ENCODE results near the gene ARHGEF17. TPM values are rescaled to one million over a fixed set of nuclear protein-coding genes. Genes with fewer than 3 reads are reported as not detected.

ARHGEF17 gene
- total RNA-seq, 1 donor: 0.31 TPM

DNA sequence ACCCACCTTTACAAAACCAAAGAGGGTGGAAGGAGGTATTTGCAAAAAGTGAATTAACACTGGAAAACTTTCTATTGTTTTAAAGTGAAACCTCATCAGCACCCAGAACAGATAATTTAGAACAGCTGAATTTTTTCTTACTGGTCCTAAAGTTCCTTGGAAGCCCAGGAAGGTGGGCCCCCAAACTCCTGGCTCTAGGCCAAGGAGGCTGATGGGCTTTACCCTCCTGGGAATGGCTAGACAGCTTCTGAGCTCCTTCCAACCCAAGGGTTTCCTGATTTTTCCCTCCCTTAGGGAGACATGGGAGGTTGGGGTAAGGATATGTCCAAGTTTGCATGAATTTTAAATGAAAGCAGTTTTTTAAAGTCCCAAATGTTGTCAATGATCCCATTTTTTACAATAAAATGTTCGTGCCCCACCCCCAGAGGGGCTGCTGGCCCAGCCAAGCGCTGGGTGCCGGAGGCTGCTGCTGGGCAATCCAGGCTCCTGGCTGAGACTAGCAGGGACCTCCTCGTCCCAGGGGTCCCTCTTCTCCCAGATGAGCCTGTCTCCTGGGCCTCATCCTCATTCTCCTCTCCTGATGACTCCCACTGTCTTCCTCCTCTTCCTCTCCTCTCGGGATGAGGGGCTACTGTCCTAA lies 96.5 kb downstream of the ARHGEF17 start:
- no peaks in the 10 kb centered on the region for H3K27me3 ChIP-seq (ENCODE audit: insufficient read depth, low read length)
- H3K4me1 ChIP-seq (ENCODE audit: insufficient read depth, low read length): peaks cover 24% of the 10 kb centered on the region
- no peaks in the 10 kb centered on the region for H3K9me3 ChIP-seq (ENCODE audit: low read depth, low read length)
- no peak overlapping the region for H3K4me3 ChIP-seq (ENCODE audit: low read length)

- H3K27me3 ChIP-seq (ENCODE audit: insufficient read depth, low read length): no peaks in the 10 kb centered on the region
- peaks cover 24% of the 10 kb centered on the region for H3K4me1 ChIP-seq (ENCODE audit: insufficient read depth, low read length)
- H3K4me3 ChIP-seq (ENCODE audit: low read length): no peak overlapping the region
- no peaks in the 10 kb centered on the region for H3K9me3 ChIP-seq (ENCODE audit: low read depth, low read length)
Observed at GRCh38 chr11:73405146-73405510, 97.1 kb downstream of the ARHGEF17 start.

- Histone ChIP-seq H3K27me3 (ENCODE audit: insufficient read depth, low read length) (no peaks in the 10 kb centered on the region), H3K9me3 (ENCODE audit: low read depth, low read length) (no peaks in the 10 kb centered on the region)
Observed at GRCh38 chr11:73406131-73406530, 98.1 kb downstream of the ARHGEF17 start.

DNA sequence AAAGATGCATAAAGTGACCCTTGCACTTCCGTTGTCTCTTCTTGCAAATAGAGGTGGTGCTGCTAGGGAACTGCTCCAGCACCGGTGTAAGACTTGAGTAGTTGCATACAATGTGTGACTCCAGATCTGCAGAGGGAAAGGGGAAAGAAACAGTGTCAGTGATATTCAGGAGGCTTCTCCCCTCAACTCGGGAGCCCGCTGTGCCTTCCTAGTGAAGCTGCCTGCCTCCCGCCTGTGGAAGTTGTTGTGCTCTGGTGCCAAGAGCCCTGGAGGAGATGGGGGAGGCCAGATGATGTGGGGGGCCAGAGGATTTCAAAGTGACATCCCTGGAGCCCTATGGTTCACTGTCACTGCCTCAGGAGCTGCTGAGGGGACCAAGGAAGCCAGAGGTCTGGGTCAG lies 98.5 kb downstream of the ARHGEF17 start:
- Histone ChIP-seq H3K27me3 (ENCODE audit: insufficient read depth, low read length) (no peaks in the 10 kb centered on the region), H3K4me3 (ENCODE audit: low read length) (no peak overlapping the region), H3K9me3 (ENCODE audit: low read depth, low read length) (no peaks in the 10 kb centered on the region), H3K4me1 (ENCODE audit: insufficient read depth, low read length) (peaks cover 27% of the 10 kb centered on the region)

More at GRCh38 chr11:73406131-73406530, 98.1 kb downstream of the ARHGEF17 start:
- Histone ChIP-seq H3K4me1 (ENCODE audit: insufficient read depth, low read length) (peaks cover 27% of the 10 kb centered on the region), H3K4me3 (ENCODE audit: low read length) (no peak overlapping the region)

- H3K9me3 ChIP-seq (ENCODE audit: low read depth, low read length): no peaks in the 10 kb centered on the region
- H3K4me1 ChIP-seq (ENCODE audit: insufficient read depth, low read length): peaks cover 39% of the 10 kb centered on the region
- H3K27me3 ChIP-seq (ENCODE audit: insufficient read depth, low read length): no peaks in the 10 kb centered on the region
- H3K4me3 ChIP-seq (ENCODE audit: low read length): no peak overlapping the region
Observed at GRCh38 chr11:73409431-73409830, 101.4 kb downstream of the ARHGEF17 start.

- no peak overlapping the region for H3K4me3 ChIP-seq (ENCODE audit: low read length)
- no peaks in the 10 kb centered on the region for H3K9me3 ChIP-seq (ENCODE audit: low read depth, low read length)
- H3K4me1 ChIP-seq (ENCODE audit: insufficient read depth, low read length): peaks cover 43% of the 10 kb centered on the region
Observed at GRCh38 chr11:73410627-73411026, 102.6 kb downstream of the ARHGEF17 start.

DNA sequence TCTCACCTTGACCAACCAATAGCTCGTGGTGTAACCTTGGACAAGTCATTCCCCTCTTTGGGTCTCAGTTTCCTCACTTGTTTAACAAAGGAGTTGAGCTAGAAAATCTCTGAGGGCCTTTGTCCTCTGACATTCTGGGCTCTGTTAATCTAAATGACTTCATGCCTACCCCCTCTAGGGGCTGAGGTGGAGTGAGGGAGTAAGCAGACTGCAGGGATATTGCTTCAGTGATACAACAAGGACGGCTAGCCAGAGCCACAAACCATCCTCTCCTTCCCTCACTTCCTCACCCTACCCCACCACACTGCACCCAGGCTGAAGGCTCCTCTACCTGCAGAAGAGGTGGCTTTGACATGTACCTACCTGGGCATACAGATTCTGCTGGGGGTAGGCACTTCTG lies 103.0 kb downstream of the ARHGEF17 start:
- Histone ChIP-seq H3K9me3 (ENCODE audit: low read depth, low read length) (no peaks in the 10 kb centered on the region), H3K4me3 (ENCODE audit: low read length) (no peak overlapping the region), H3K4me1 (ENCODE audit: insufficient read depth, low read length) (peaks cover 42% of the 10 kb centered on the region), H3K27me3 (ENCODE audit: insufficient read depth, low read length) (no peaks in the 10 kb centered on the region)

More at GRCh38 chr11:73410627-73411026, 102.6 kb downstream of the ARHGEF17 start:
- no peaks in the 10 kb centered on the region for H3K27me3 ChIP-seq (ENCODE audit: insufficient read depth, low read length)

- no peaks in the 10 kb centered on the region for H3K27me3 ChIP-seq (ENCODE audit: insufficient read depth, low read length)
- peaks cover 42% of the 10 kb centered on the region for H3K4me1 ChIP-seq (ENCODE audit: insufficient read depth, low read length)
- H3K4me3 ChIP-seq (ENCODE audit: low read length): no peak overlapping the region
- no peaks in the 10 kb centered on the region for H3K9me3 ChIP-seq (ENCODE audit: low read depth, low read length)
Observed at GRCh38 chr11:73412308-73412707, 104.2 kb downstream of the ARHGEF17 start.

GRCh38 chr11:73413256-73413655 lies 105.2 kb downstream of the ARHGEF17 start:
- H3K9me3 ChIP-seq (ENCODE audit: low read depth, low read length): no peaks in the 10 kb centered on the region
- H3K4me1 ChIP-seq (ENCODE audit: insufficient read depth, low read length): peaks cover 42% of the 10 kb centered on the region
- H3K4me3 ChIP-seq (ENCODE audit: low read length): no peak overlapping the region
- H3K27me3 ChIP-seq (ENCODE audit: insufficient read depth, low read length): no peaks in the 10 kb centered on the region

GRCh38 chr11:73414977-73415651 lies 107.0 kb downstream of the ARHGEF17 start:
- H3K9me3 ChIP-seq (ENCODE audit: low read depth, low read length): no peaks in the 10 kb centered on the region
- peaks cover 37% of the 10 kb centered on the region for H3K4me1 ChIP-seq (ENCODE audit: insufficient read depth, low read length)
- H3K27me3 ChIP-seq (ENCODE audit: insufficient read depth, low read length): no peaks in the 10 kb centered on the region
- H3K4me3 ChIP-seq (ENCODE audit: low read length): no peak overlapping the region

GRCh38 chr11:73415854-73416615 lies 108.0 kb downstream of the ARHGEF17 start:
- H3K9me3 ChIP-seq (ENCODE audit: low read depth, low read length): no peaks in the 10 kb centered on the region
- no peak overlapping the region for H3K4me3 ChIP-seq (ENCODE audit: low read length)
- H3K27me3 ChIP-seq (ENCODE audit: insufficient read depth, low read length): no peaks in the 10 kb centered on the region
- H3K4me1 ChIP-seq (ENCODE audit: insufficient read depth, low read length): peaks cover 34% of the 10 kb centered on the region

DNA sequence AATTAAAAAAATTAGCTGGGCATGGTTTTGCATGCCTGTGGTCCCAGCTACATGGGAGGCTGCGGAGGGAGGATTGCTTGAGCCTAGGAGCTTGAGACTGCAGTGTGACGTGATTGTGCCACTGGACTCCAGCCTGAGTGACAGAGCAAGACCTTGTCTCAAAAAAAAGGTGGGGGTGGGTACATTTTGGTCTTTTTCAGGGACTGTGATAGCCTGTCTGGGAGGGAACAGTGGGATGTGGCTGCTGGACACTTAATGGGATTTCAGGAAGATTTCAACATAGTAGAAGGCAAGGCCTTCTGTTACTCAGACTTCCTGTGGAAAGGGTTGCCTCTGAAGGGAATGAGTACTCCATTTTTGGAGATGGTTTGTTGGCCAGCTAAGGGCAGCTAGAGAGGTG lies 108.7 kb downstream of the ARHGEF17 start:
- H3K27me3 ChIP-seq (ENCODE audit: insufficient read depth, low read length): no peaks in the 10 kb centered on the region
- no peak overlapping the region for H3K4me3 ChIP-seq (ENCODE audit: low read length)
- H3K9me3 ChIP-seq (ENCODE audit: low read depth, low read length): no peaks in the 10 kb centered on the region
- H3K4me1 ChIP-seq (ENCODE audit: insufficient read depth, low read length): peaks cover 34% of the 10 kb centered on the region

Other genes with a start within 250 kb of the ARHGEF17 start
- 28.2 TPM for gene FCHSD2, start 166.0 kb upstream of the ARHGEF17 start, total RNA-seq
- gene P2RY2, start 90.0 kb upstream of the ARHGEF17 start, total RNA-seq: 2.4 TPM
- 0.42 TPM for gene P2RY6, start 35.9 kb upstream of the ARHGEF17 start, total RNA-seq
- 64.0 TPM for gene RELT, start 68.1 kb downstream of the ARHGEF17 start, total RNA-seq

Measured in mononuclear cell (primary cell).